GM12891 (cell line): ENCODE data around the gene ASTN2.

Experiments used
- PAX5 ChIP-seq: IDR thresholded peaks from 2 replicates; pipeline ENCODE4 v1.6.1; 2011; ENCODE audit warnings: low read length, moderate library complexity, mild to moderate bottlenecking; ENCODE audit not compliant: insufficient read depth, severe bottlenecking
- POLR2A ChIP-seq: IDR thresholded peaks from 2 replicates; pipeline ENCODE4 v1.6.1; 2011; ENCODE audit warnings: low read depth, low read length, control low read depth
- POLR2AphosphoS5 ChIP-seq: IDR thresholded peaks from 2 replicates; pipeline ENCODE4 v1.6.1; 2011; ENCODE audit warnings: low read depth, low read length, control low read depth
- SPI1 ChIP-seq: IDR thresholded peaks from 2 replicates; pipeline ENCODE4 v1.6.1; 2011; ENCODE audit warnings: low read depth, low read length, control low read depth
- TAF1 ChIP-seq: IDR thresholded peaks from 2 replicates; pipeline ENCODE4 v1.6.1; 2011; ENCODE audit warnings: low read depth, low read length, control low read depth

- no peak for TF ChIP-seq POLR2A
- no peak for TF ChIP-seq POLR2AphosphoS5
- TF ChIP-seq TAF1, result no peak
- TF ChIP-seq PAX5, result no peak
- no peak for TF ChIP-seq SPI1
These were observed 414.0 kb downstream of the ASTN2 start for GRCh38 chr9:117000834-117001233.
